ENCODE data around the gene LINC01488. TPM values are rescaled to one million over a fixed set of nuclear protein-coding genes. Genes with fewer than 3 reads are reported as not detected.

The LINC01488 gene
- total RNA-seq, 2 experiments from 2014 or later: not detected

- H3K36me3 ChIP-seq (ENCODE audit: insufficient read depth, low read length): no peaks in the 10 kb centered on the region
- no peak overlapping the region for H3K27ac ChIP-seq (ENCODE audit: low read depth in 1 of 2, low read length in 2 of 2)
- peaks cover 19% of the 10 kb centered on the region for H3K4me1 ChIP-seq (ENCODE audit: insufficient read depth, low read length)
- ChIA-PET CTCF (no interaction called here), POLR2A (no interaction called here)
- no peaks in the 10 kb centered on the region for H3K9me3 ChIP-seq (ENCODE audit: control insufficient read depth in 1 of 2, insufficient read depth in 1 of 2, low read length in 2 of 2)
- Mint-ChIP-seq H3K36me3 (ENCODE audit: low read depth) (no peaks in the 10 kb centered on the region), H3K9me3 (no peaks in the 10 kb centered on the region), H3K4me1 (ENCODE audit: low read depth) (peaks cover 12% of the 10 kb centered on the region), H3K27ac (no peak overlapping the region), H3K27me3 (peaks cover 13% of the 10 kb centered on the region), H3K4me3 (no peak overlapping the region)
- DNase-seq (no peak), ATAC-seq (ENCODE audit: poor library complexity) (no peak)
- peaks cover 0 to 9% of the 10 kb centered on the region in 2 experiments for H3K27me3 ChIP-seq (ENCODE audit: control insufficient read depth in 1 of 2, insufficient read depth in 2 of 2, low read length in 2 of 2)
- TF ChIP-seq CTCF (IDR thresholded peaks at IDR 0.05): no peak
- H3K4me3 ChIP-seq (ENCODE audit: low read length): no peak overlapping the region
- intact Hi-C loops (cut with DNase I, micrococcal nuclease): loop anchor here in 1 of 2 experiments (2.0 kb wide), 1 partner anchor 145 kb away; no protein-coding TSS in a partner anchor
These were observed 39.3 kb upstream of the LINC01488 start for GRCh38 chr11:69442012-69442806.

GRCh38 chr11:69442807-69443137 is 38.7 kb upstream of the LINC01488 start:
- Histone ChIP-seq H3K4me1 (ENCODE audit: insufficient read depth, low read length) (peaks cover 19% of the 10 kb centered on the region), H3K27ac (ENCODE audit: low read depth in 1 of 2, low read length in 2 of 2) (no peak overlapping the region), H3K9me3 (ENCODE audit: control insufficient read depth in 1 of 2, insufficient read depth in 1 of 2, low read length in 2 of 2) (no peaks in the 10 kb centered on the region), H3K27me3 (ENCODE audit: control insufficient read depth in 1 of 2, insufficient read depth in 2 of 2, low read length in 2 of 2) (peaks cover 0 to 9% of the 10 kb centered on the region in 2 experiments), H3K36me3 (ENCODE audit: insufficient read depth, low read length) (no peaks in the 10 kb centered on the region), H3K4me3 (ENCODE audit: low read length) (no peak overlapping the region)
- Mint-ChIP-seq H3K9me3 (no peaks in the 10 kb centered on the region), H3K4me1 (ENCODE audit: low read depth) (peaks cover 12% of the 10 kb centered on the region), H3K27me3 (peaks cover 13% of the 10 kb centered on the region), H3K4me3 (no peak overlapping the region), H3K27ac (no peak overlapping the region), H3K36me3 (ENCODE audit: low read depth) (no peaks in the 10 kb centered on the region)
- ChIA-PET POLR2A (no interaction called here), CTCF (no interaction called here)
- DNase-seq (no peak), ATAC-seq (ENCODE audit: poor library complexity) (no peak)
- TF ChIP-seq CTCF (IDR thresholded peaks at IDR 0.05): no peak
- intact Hi-C loops (cut with DNase I, micrococcal nuclease): loop anchor here in 1 of 2 experiments (2.0 kb wide), 1 partner anchor 146 kb away; no protein-coding TSS in a partner anchor

GRCh38 chr11:69443138-69443967 is 38.1 kb upstream of the LINC01488 start:
- Histone ChIP-seq H3K4me1 (ENCODE audit: insufficient read depth, low read length) (peaks cover 19% of the 10 kb centered on the region), H3K9me3 (ENCODE audit: control insufficient read depth in 1 of 2, insufficient read depth in 1 of 2, low read length in 2 of 2) (no peaks in the 10 kb centered on the region), H3K27me3 (ENCODE audit: control insufficient read depth in 1 of 2, insufficient read depth in 2 of 2, low read length in 2 of 2) (peaks cover 0 to 9% of the 10 kb centered on the region in 2 experiments), H3K36me3 (ENCODE audit: insufficient read depth, low read length) (no peaks in the 10 kb centered on the region), H3K4me3 (ENCODE audit: low read length) (peak overlapping the region; percentile 39), H3K27ac (ENCODE audit: low read depth in 1 of 2, low read length in 2 of 2) (no peak overlapping the region)
- DNase-seq (peak; percentile 31 to 79 (median 58)), ATAC-seq (ENCODE audit: poor library complexity) (peak; percentile 84)
- intact Hi-C loops (cut with DNase I, micrococcal nuclease): loop anchor here in 1 of 2 experiments (2.0 kb wide), 1 partner anchor 147 kb away; no protein-coding TSS in a partner anchor
- ChIA-PET CTCF (no interaction called here), POLR2A (no interaction called here)
- no peak overlapping the region for H3K27ac Mint-ChIP-seq
- peaks cover 15% of the 10 kb centered on the region for H3K27me3 Mint-ChIP-seq
- peak overlapping the region; percentile 38 for H3K4me3 Mint-ChIP-seq
- H3K9me3 Mint-ChIP-seq: no peaks in the 10 kb centered on the region
- no peaks in the 10 kb centered on the region for H3K36me3 Mint-ChIP-seq (ENCODE audit: low read depth)
- TF ChIP-seq CTCF (IDR thresholded peaks at IDR 0.05): no peak
- peaks cover 12% of the 10 kb centered on the region for H3K4me1 Mint-ChIP-seq (ENCODE audit: low read depth)

Measured in CD4-positive, alpha-beta T cell (primary cell).